MM.1S (cell line): Measurements from ENCODE around the gene GALNTL6.

Source experiments
- DNase-seq: peaks from one replicate; pipeline ENCODE4 v3.0.0-alpha.2; 2015
- H2AFZ ChIP-seq: fragments of 300-600 bp; sonication (generic); 2 replicates; pipeline ENCODE4 v1.6.0; 2016; ENCODE audit warnings: antibody characterized with exemption, low read length
- H3F3A ChIP-seq: fragments of 300-600 bp; sonication (generic); 2 replicates; pipeline ENCODE4 v1.6.1; 2016; ENCODE audit warnings: mild to moderate bottlenecking, antibody characterized with exemption, low read length, moderate library complexity, mixed read lengths; ENCODE audit not compliant: insufficient read depth
- H3K27ac ChIP-seq: fragments of 300-600 bp; sonication (generic); 2 replicates; pipeline ENCODE4 v1.5.1; 2016; ENCODE audit warnings: mild to moderate bottlenecking, low read length
- H3K27me3 ChIP-seq: fragments of 300-600 bp; sonication (generic); replicated peaks from 2 replicates; pipeline ENCODE4 v1.6.0; 2016; ENCODE audit warnings: low read length; ENCODE audit not compliant: insufficient read depth
- H3K36me3 ChIP-seq: fragments of 300-600 bp; sonication (generic); replicated peaks from 2 replicates; pipeline ENCODE4 v1.6.1; 2016; ENCODE audit warnings: mild to moderate bottlenecking, low read length, mixed read lengths; ENCODE audit not compliant: insufficient read depth
- H3K4me1 ChIP-seq: fragments of 300-600 bp; sonication (generic); 2 replicates; pipeline ENCODE4 v1.6.1; 2016; ENCODE audit warnings: low read length, mixed read lengths
- H3K4me2 ChIP-seq: fragments of 300-600 bp; sonication (generic); 2 replicates; pipeline ENCODE4 v1.6.0; 2016; ENCODE audit warnings: low read depth, low read length
- H3K4me3 ChIP-seq: fragments of 300-600 bp; sonication (generic); 2 replicates; pipeline ENCODE4 v1.5.1; 2016; ENCODE audit warnings: low read length, mixed read lengths
- H3K79me2 ChIP-seq: fragments of 300-600 bp; sonication (generic); 2 replicates; pipeline ENCODE4 v1.6.1; 2016; ENCODE audit warnings: mixed run types, low read length, mixed read lengths
- H3K9ac ChIP-seq: fragments of 300-600 bp; sonication (generic); 2 replicates; pipeline ENCODE4 v1.6.1; 2016; ENCODE audit warnings: low read length, mixed read lengths
- H3K9me2 ChIP-seq: fragments of 300-600 bp; sonication (generic); replicated peaks from 2 replicates; pipeline ENCODE4 v1.6.1; 2016; ENCODE audit warnings: mild to moderate bottlenecking, low read length, mixed read lengths; ENCODE audit not compliant: insufficient read depth
- H3K9me3 ChIP-seq: fragments of 300-600 bp; sonication (generic); replicated peaks from 2 replicates; pipeline ENCODE4 v1.6.1; 2016; ENCODE audit warnings: mild to moderate bottlenecking, low read length, mixed read lengths; ENCODE audit not compliant: insufficient read depth
- H4K20me1 ChIP-seq: fragments of 300-600 bp; sonication (generic); 2 replicates; pipeline ENCODE4 v1.6.1; 2016; ENCODE audit warnings: mild to moderate bottlenecking, low read length, moderate library complexity, mixed read lengths; ENCODE audit not compliant: insufficient read depth
- CTCF ChIP-seq: fragments of 300-600 bp; sonication (generic); IDR thresholded peaks from 2 replicates; pipeline ENCODE4 v1.5.1; 2016; ENCODE audit warnings: antibody characterized with exemption, low read length, mixed read lengths
- EZH2 ChIP-seq: fragments of 300-600 bp; sonication (generic); optimal IDR thresholded peaks from 2 replicates; pipeline ENCODE3; 2017; ENCODE audit warnings: low read depth, mild to moderate bottlenecking, antibody characterized with exemption, low read length, mixed read lengths
- EZH2phosphoT487 ChIP-seq: fragments of 300-600 bp; sonication (generic); IDR thresholded peaks from 2 replicates; pipeline ENCODE4 v1.6.1; 2018; ENCODE audit warnings: antibody characterized with exemption, low read length

The GALNTL6 gene

GRCh38 chr4:172225457-172225856 lies 412.3 kb downstream of the GALNTL6 start:
- Histone ChIP-seq H3K4me2 (no peak overlapping the region), H3K79me2 (no peaks in the 10 kb centered on the region), H3K36me3 (no peaks in the 10 kb centered on the region), H3K27ac (no peak overlapping the region), H3K9ac (no peak overlapping the region), H3K4me3 (no peak overlapping the region), H3F3A (no peaks in the 10 kb centered on the region), H3K4me1 (no peaks in the 10 kb centered on the region), H3K9me3 (no peaks in the 10 kb centered on the region), H3K9me2 (no peaks in the 10 kb centered on the region), H4K20me1 (no peaks in the 10 kb centered on the region), H2AFZ (no peak overlapping the region), H3K27me3 (no peaks in the 10 kb centered on the region)
- TF ChIP-seq CTCF, result no peak
- TF ChIP-seq EZH2phosphoT487, result no peak
- no peak for TF ChIP-seq EZH2
- DNase-seq, result no peak

DNA sequence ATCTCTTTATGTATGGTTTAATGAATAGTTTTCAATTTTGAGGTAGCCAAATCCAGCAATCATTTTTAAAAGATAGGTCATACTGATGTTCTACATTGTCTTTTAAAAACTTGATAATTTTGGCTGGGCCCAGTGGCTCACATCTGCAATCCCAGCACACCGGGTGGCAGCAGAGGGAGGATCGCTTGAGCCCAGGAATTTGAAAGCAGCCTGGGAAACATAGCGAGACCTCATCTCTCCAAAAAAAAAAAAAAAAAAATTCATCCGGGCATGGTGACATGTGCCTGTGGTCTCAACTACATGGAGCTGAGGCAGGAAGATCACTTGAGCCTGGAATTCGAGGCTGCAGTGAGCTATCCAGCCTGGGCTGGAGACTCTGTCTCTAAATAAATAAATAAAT lies 419.8 kb downstream of the GALNTL6 start:
- Histone ChIP-seq H3K27ac (no peak overlapping the region), H3K9ac (no peak overlapping the region), H3K36me3 (no peaks in the 10 kb centered on the region), H3K27me3 (no peaks in the 10 kb centered on the region), H4K20me1 (no peaks in the 10 kb centered on the region), H3K79me2 (no peaks in the 10 kb centered on the region), H3F3A (no peaks in the 10 kb centered on the region), H3K4me3 (no peak overlapping the region), H2AFZ (no peak overlapping the region), H3K9me2 (no peaks in the 10 kb centered on the region), H3K4me2 (no peak overlapping the region), H3K9me3 (no peaks in the 10 kb centered on the region), H3K4me1 (no peaks in the 10 kb centered on the region)
- no peak for DNase-seq
- no peak for TF ChIP-seq EZH2
- TF ChIP-seq CTCF, result no peak
- no peak for TF ChIP-seq EZH2phosphoT487

- Histone ChIP-seq H3K9me3 (no peaks in the 10 kb centered on the region), H3K4me1 (no peaks in the 10 kb centered on the region), H3K4me3 (no peak overlapping the region), H4K20me1 (no peaks in the 10 kb centered on the region), H2AFZ (no peak overlapping the region), H3K9ac (no peak overlapping the region), H3F3A (no peaks in the 10 kb centered on the region), H3K27me3 (no peaks in the 10 kb centered on the region), H3K27ac (no peak overlapping the region), H3K4me2 (no peak overlapping the region), H3K9me2 (no peaks in the 10 kb centered on the region), H3K36me3 (no peaks in the 10 kb centered on the region), H3K79me2 (no peaks in the 10 kb centered on the region)
- TF ChIP-seq CTCF (no peak), EZH2phosphoT487 (no peak), EZH2 (no peak)
- DNase-seq, result no peak
Observed at GRCh38 chr4:172243551-172243950, 430.3 kb downstream of the GALNTL6 start.
